Stimulated activated CD4-positive, alpha-beta T cell treated with anti-CD3 and anti-CD28 coated beads, Interleukin-12 subunit alpha, Interleukin-12 subunit beta, amount 100 ng/mL, for 48 hours (primary cell): ENCODE results near the gene ZNF609.

Source experiments
- DNase-seq, 3 donors: peaks; one replicate each; pipeline ENCODE4 v3.0.0-alpha.2; 2020; ENCODE audit warnings: low read depth in 2 of 3, low spot score in 1 of 3

The ZNF609 gene

GRCh38 chr15:64460206-64460723 is at the start of gene ZNF609:
Gene ZNF609 (plus strand): TSS chr15:64460578. CDS start chr15:64499420, 38,842 bp downstream.
- peak; percentile 83 to 99 (median 87) for DNase-seq

GRCh38 chr15:64412216-64412615 is 48.2 kb upstream of the ZNF609 start:
- DNase-seq, result no peak

- no peak for DNase-seq
These were observed 37.7 kb upstream of the ZNF609 start for GRCh38 chr15:64422697-64423096.

GRCh38 chr15:64423970-64424369 is 36.4 kb upstream of the ZNF609 start:
- no peak for DNase-seq

- DNase-seq, result no peak
These were observed 35.2 kb upstream of the ZNF609 start for GRCh38 chr15:64425221-64425620.

- DNase-seq, result no peak
These were observed 33.4 kb upstream of the ZNF609 start for GRCh38 chr15:64426845-64427465.

- peak in 1 of 3 donors; percentile 32 for DNase-seq
These were observed 30.9 kb upstream of the ZNF609 start for GRCh38 chr15:64429448-64429847.

- peak in 1 of 3 donors; percentile 5 for DNase-seq
These were observed 30.2 kb upstream of the ZNF609 start for GRCh38 chr15:64430000-64430735.

GRCh38 chr15:64437982-64438381 is 22.4 kb upstream of the ZNF609 start:
- no peak for DNase-seq

- no peak for DNase-seq
These were observed 21.5 kb upstream of the ZNF609 start for GRCh38 chr15:64438653-64439447.

GRCh38 chr15:64441852-64442251 is 18.5 kb upstream of the ZNF609 start:
- DNase-seq, result no peak

- DNase-seq, result no peak
These were observed 17.4 kb upstream of the ZNF609 start for GRCh38 chr15:64443016-64443415.

GRCh38 chr15:64443747-64444621 is 16.4 kb upstream of the ZNF609 start:
- peak in 1 of 3 donors; percentile 31 for DNase-seq

GRCh38 chr15:64444836-64445235 is 15.5 kb upstream of the ZNF609 start:
- DNase-seq, result no peak

GRCh38 chr15:64447536-64448315 is 12.7 kb upstream of the ZNF609 start:
- no peak for DNase-seq

- DNase-seq, result no peak
These were observed 7.2 kb upstream of the ZNF609 start for GRCh38 chr15:64452988-64453688.

GRCh38 chr15:64453689-64454037 is 6.7 kb upstream of the ZNF609 start:
- DNase-seq, result no peak

- DNase-seq, result no peak
These were observed 6.1 kb upstream of the ZNF609 start for GRCh38 chr15:64454282-64454681.

- no peak for DNase-seq
These were observed 4.4 kb upstream of the ZNF609 start for GRCh38 chr15:64455961-64456371.
